ENCODE results near the gene SGPL1.

DNA sequence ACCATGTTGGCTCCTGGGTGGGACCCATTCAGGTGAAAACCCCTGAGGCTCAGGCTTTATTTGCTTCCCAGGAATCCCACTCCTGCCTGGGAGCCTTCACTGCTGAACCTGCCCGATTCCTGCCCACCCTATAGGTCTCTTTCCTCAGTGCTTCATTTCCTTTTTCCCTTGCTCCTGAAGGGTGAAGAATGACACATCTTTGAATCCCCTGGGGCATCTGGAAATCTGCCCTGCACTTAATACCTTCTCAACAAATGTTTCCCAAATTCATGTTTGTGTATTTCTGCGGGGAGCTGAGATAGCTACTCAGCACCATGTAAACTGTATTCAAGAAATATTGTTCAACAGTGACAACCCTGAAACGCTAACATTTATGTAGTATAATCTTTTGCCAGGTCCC is 82.9 kb downstream of the SGPL1 start:
- TF ChIP-seq POLR2A (IDR thresholded peaks at IDR 0.05; ENCODE audit: low read length), result no peak
- no peak for TF ChIP-seq GATA1 (IDR thresholded peaks at IDR 0.05; ENCODE audit: low read depth, low read length)
